Neuron (in vitro differentiated cells): ENCODE results near the gene TENM3.
A peak's percentile ranks its signal among the peaks of the same experiment; 100 is the strongest.

Source experiments
- H2AFZ ChIP-seq: one replicate; pipeline ENCODE4 v1.6.1; 2013; ENCODE audit warnings: low read depth, mild to moderate bottlenecking, inconsistent platforms, low read length, moderate library complexity
- H3K27me3 ChIP-seq: one replicate; pipeline ENCODE4 v1.6.1; 2013; ENCODE audit warnings: low read length; ENCODE audit not compliant: insufficient read depth
- H3K36me3 ChIP-seq: one replicate; pipeline ENCODE4 v1.6.1; 2013; ENCODE audit warnings: low read length; ENCODE audit not compliant: insufficient read depth
- H3K4me1 ChIP-seq: one replicate; pipeline ENCODE4 v1.6.1; 2013; ENCODE audit warnings: low read length; ENCODE audit not compliant: insufficient read depth
- H3K4me3 ChIP-seq: 2 replicates; pipeline ENCODE4 v1.5.1; 2013; ENCODE audit warnings: mild to moderate bottlenecking, low read length, moderate library complexity
- H3K9me3 ChIP-seq: one replicate; pipeline ENCODE4 v1.6.1; 2013; ENCODE audit warnings: low read length

The TENM3 gene

GRCh38 chr4:182451441-182451840, 208.2 kb downstream of the TENM3 start:
- peaks cover 5% of the 10 kb centered on the region for H3K36me3 ChIP-seq
- H3K9me3 ChIP-seq = no peaks in the 10 kb centered on the region
- H2AFZ ChIP-seq = no peak overlapping the region
- peak overlapping the region; percentile 96 for H3K4me3 ChIP-seq
- no peaks in the 10 kb centered on the region for H3K27me3 ChIP-seq
- peaks cover 22% of the 10 kb centered on the region for H3K4me1 ChIP-seq

GRCh38 chr4:182453830-182454229, 210.6 kb downstream of the TENM3 start:
- no peaks in the 10 kb centered on the region for H3K27me3 ChIP-seq
- H3K9me3 ChIP-seq = peaks cover 3% of the 10 kb centered on the region
- H3K4me1 ChIP-seq = peaks cover 22% of the 10 kb centered on the region
- no peak overlapping the region for H3K4me3 ChIP-seq
- H2AFZ ChIP-seq = no peak overlapping the region
- peaks cover 5% of the 10 kb centered on the region for H3K36me3 ChIP-seq

DNA sequence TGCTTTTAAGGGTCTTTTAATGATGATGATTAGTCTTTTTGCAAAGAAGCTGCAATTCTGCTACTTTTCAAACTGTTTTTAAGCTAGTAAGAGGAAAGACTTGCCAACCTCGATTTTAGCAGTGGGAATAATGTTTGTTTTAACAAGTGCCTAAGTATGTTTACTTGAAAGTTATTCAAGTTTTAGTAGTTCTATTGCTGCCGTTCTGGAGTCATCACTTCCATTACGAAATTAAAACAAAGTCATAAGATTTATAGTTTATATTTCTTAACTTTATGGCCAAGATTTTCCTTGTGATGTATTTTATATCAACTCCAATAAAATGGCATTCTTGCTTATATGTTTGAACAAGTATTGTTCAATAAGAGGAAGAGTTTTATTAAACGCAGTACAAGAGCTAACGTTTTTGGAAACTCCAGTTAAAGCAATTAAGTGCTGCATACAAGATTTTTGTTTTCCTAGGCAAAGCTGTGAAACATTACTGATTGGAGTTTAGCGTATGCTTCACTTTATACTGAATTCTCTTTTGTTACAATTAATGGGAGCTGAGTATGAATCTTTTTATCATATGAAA, 211.3 kb downstream of the TENM3 start:
- H2AFZ ChIP-seq = no peak overlapping the region
- H3K4me1 ChIP-seq = peaks cover 22% of the 10 kb centered on the region
- peaks cover 3% of the 10 kb centered on the region for H3K9me3 ChIP-seq
- peaks cover 5% of the 10 kb centered on the region for H3K36me3 ChIP-seq
- no peaks in the 10 kb centered on the region for H3K27me3 ChIP-seq
- H3K4me3 ChIP-seq = no peak overlapping the region

- Histone ChIP-seq H3K4me1 (no peaks in the 10 kb centered on the region), H2AFZ (no peak overlapping the region), H3K4me3 (no peak overlapping the region), H3K36me3 (peaks cover 2% of the 10 kb centered on the region), H3K9me3 (no peaks in the 10 kb centered on the region), H3K27me3 (no peaks in the 10 kb centered on the region)
Measured at GRCh38 chr4:182465114-182465513, 221.9 kb downstream of the TENM3 start.

DNA sequence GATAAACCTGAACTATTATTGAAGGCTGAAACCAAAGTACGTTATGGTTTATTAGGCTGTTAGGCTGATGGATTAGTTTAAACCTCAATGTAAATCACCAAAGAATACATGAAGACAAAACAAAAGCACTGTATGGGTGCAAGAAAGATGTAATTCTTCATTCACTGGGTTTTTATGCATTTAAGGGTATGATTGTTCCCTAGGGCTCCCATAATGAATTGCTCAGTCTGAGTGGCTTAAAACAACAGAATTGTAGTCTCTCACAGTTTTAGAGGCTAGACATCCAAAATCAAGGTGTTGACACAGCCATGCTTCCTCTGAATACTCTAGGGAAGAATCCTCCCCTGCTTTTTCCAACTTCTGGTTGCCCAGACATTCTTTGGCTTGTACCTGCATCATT, 222.8 kb downstream of the TENM3 start:
- Histone ChIP-seq H3K4me1 (no peaks in the 10 kb centered on the region), H3K36me3 (peaks cover 1% of the 10 kb centered on the region), H3K4me3 (no peak overlapping the region), H3K9me3 (no peaks in the 10 kb centered on the region), H3K27me3 (no peaks in the 10 kb centered on the region), H2AFZ (no peak overlapping the region)

DNA sequence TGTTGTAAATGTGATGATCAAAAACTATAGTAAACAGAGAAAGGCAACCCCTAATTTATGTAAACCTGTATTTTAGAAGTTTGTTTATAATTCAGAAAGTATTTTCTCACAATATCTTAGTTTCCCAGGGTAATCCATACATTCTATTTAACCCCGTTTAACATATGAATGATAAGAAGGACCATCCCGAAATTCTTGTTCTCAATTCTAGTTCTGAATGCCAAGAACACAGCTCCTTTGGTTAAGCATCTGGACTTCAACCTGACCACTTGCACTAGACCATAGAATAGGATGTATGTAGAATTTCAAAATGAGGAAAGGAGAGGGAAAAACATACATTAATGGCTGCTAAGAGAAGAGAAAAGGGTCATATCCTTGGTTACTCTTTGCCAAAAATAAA, 227.0 kb downstream of the TENM3 start:
- Histone ChIP-seq H2AFZ (no peak overlapping the region), H3K27me3 (no peaks in the 10 kb centered on the region), H3K4me1 (no peaks in the 10 kb centered on the region), H3K36me3 (no peaks in the 10 kb centered on the region), H3K9me3 (peaks cover 2% of the 10 kb centered on the region), H3K4me3 (no peak overlapping the region)

GRCh38 chr4:182475539-182475938, 232.3 kb downstream of the TENM3 start:
- no peaks in the 10 kb centered on the region for H3K4me1 ChIP-seq
- no peaks in the 10 kb centered on the region for H3K27me3 ChIP-seq
- no peak overlapping the region for H2AFZ ChIP-seq
- H3K4me3 ChIP-seq = no peak overlapping the region
- H3K9me3 ChIP-seq = peaks cover 2% of the 10 kb centered on the region
- H3K36me3 ChIP-seq = no peaks in the 10 kb centered on the region

DNA sequence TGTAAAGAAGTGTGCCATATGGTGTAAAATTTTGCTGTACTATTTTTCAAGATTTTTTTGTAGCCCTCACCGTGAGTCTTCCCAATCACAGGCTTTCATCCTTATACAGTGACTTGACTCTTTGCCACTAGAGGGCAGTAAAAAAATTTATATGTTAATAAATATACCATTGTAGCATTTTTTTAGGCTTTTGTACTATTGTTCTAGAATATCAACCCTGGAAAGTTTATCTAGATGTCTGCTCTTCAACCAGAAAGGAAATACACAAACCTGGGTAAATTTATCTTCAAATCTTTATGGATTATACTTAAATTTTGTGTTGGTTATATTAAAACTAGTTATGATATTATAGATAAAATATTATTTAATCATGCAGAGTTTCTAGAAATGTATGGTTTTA, 235.3 kb downstream of the TENM3 start:
- Histone ChIP-seq H3K27me3 (no peaks in the 10 kb centered on the region), H3K36me3 (no peaks in the 10 kb centered on the region), H2AFZ (no peak overlapping the region), H3K4me1 (no peaks in the 10 kb centered on the region), H3K9me3 (no peaks in the 10 kb centered on the region), H3K4me3 (no peak overlapping the region)

DNA sequence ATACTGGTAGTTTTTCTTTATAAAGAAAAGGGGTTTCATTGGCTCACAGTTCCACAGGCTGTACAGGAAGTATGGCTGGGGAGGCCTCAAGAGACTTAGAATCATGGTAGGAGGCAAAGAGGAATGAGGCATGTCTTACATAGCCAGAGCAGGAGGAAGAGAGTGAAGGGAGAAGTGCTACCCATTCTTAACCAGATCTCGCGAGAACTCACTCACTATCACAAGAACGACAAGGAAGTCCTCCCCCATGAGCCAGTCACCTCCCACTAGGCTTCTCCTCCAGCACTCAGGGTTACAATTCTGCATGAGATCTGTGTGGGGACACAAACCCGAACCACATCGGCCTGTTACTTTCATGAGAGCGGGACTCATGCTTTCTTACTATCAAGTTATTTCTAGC, 240.5 kb downstream of the TENM3 start:
- Histone ChIP-seq H3K9me3 (peaks cover 5% of the 10 kb centered on the region), H3K4me3 (no peak overlapping the region), H3K4me1 (peaks cover 4% of the 10 kb centered on the region), H3K27me3 (no peaks in the 10 kb centered on the region), H2AFZ (no peak overlapping the region), H3K36me3 (no peaks in the 10 kb centered on the region)

GRCh38 chr4:182486881-182487280, 243.7 kb downstream of the TENM3 start:
- Histone ChIP-seq H2AFZ (no peak overlapping the region), H3K27me3 (no peaks in the 10 kb centered on the region), H3K9me3 (peaks cover 5% of the 10 kb centered on the region), H3K4me3 (no peak overlapping the region), H3K36me3 (no peaks in the 10 kb centered on the region), H3K4me1 (peaks cover 4% of the 10 kb centered on the region)

GRCh38 chr4:182488896-182489295, 245.7 kb downstream of the TENM3 start:
- Histone ChIP-seq H3K36me3 (no peaks in the 10 kb centered on the region), H3K4me3 (no peak overlapping the region), H3K27me3 (no peaks in the 10 kb centered on the region), H3K9me3 (peaks cover 2% of the 10 kb centered on the region), H2AFZ (no peak overlapping the region), H3K4me1 (peaks cover 4% of the 10 kb centered on the region)

- Histone ChIP-seq H3K27me3 (no peaks in the 10 kb centered on the region), H2AFZ (no peak overlapping the region), H3K4me1 (peaks cover 4% of the 10 kb centered on the region), H3K4me3 (no peak overlapping the region), H3K9me3 (peaks cover 2% of the 10 kb centered on the region), H3K36me3 (no peaks in the 10 kb centered on the region)
Measured at GRCh38 chr4:182489607-182490006, 246.4 kb downstream of the TENM3 start.

DNA sequence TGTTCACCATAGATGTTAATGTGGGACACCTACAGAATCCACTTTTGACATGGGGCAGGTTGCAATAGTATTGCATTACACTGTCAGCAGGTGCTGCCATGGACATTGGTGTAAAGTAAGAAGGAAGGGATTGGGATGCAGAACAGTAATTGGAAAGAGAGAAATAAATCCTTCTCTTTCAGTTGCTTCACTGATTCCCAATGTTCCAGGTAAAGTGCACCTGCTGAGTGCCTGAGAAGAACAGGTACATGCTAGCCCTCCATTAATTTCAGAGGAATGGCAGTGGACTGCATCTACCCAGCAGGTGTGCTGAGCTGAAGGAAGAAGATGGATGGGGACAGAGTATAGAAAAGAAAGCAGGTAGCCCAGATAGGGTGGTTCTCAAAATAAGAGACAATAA, 248.5 kb downstream of the TENM3 start:
- no peak overlapping the region for H2AFZ ChIP-seq
- H3K9me3 ChIP-seq = no peaks in the 10 kb centered on the region
- H3K36me3 ChIP-seq = no peaks in the 10 kb centered on the region
- H3K27me3 ChIP-seq = no peaks in the 10 kb centered on the region
- peaks cover 8% of the 10 kb centered on the region for H3K4me1 ChIP-seq
- H3K4me3 ChIP-seq = no peak overlapping the region

DNA sequence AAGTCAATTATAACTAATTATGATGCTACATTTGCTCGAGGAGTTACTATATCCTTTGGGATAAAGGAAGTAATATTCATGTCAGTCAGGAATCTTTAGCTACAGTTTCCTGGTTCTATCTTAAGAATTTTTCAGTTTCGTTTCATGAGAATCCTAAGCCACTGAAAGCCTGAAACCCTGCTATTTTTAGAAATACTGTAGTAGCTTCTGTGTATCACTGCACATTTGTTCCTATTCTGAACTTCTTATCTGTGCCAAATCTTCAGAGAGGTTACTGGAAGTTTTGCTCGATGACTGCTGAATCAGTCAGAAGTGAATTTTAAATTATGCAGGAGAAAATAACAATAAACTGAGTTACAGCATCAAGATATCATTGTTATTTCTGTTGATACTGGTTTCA, 249.2 kb downstream of the TENM3 start:
- Histone ChIP-seq H2AFZ (no peak overlapping the region), H3K4me3 (no peak overlapping the region), H3K4me1 (peaks cover 8% of the 10 kb centered on the region), H3K9me3 (no peaks in the 10 kb centered on the region), H3K36me3 (no peaks in the 10 kb centered on the region), H3K27me3 (no peaks in the 10 kb centered on the region)
